Gastrocnemius medialis (tissue), 4 donors: ENCODE data around the gene IMPDH1.

Experiments used
- CTCF ChIP-seq, 5 experiments: fragments of 450-650 bp in 3 of 5; fragments of 200-600 bp in 2 of 5; sonication (generic) in 2 of 5; IDR thresholded peaks in 4 of 5; conservative IDR thresholded peaks in 1 of 5; 1 replicate in 4 of 5; 2 replicates in 1 of 5; pipeline ENCODE4 v1.5.1; 2016 to 2019; ENCODE audit warnings: antibody characterized with exemption in 5 of 5, mild to moderate bottlenecking in 3 of 5, moderate library complexity in 3 of 5
- POLR2A ChIP-seq, 2 donors: fragments of 450-650 bp; IDR thresholded peaks; one replicate each; pipeline ENCODE4 v1.6.1; 2017; ENCODE audit warnings: antibody characterized with exemption in 2 of 2, mild to moderate bottlenecking in 2 of 2, moderate library complexity in 2 of 2

GRCh38 chr7:128415217-128415785 is 5.5 kb upstream of the IMPDH1 start:
- TF ChIP-seq CTCF (IDR thresholded peaks at IDR 0.05 in 4 of 5, conservative IDR thresholded peaks at IDR 0.05 in 1 of 5) = no peak
- TF ChIP-seq POLR2A (IDR thresholded peaks at IDR 0.05) = no peak
